Activated naive CD4-positive, alpha-beta T cell treated with anti-CD3 and anti-CD28 coated beads for 36 hours (primary cell): ENCODE results near the gene RAB30. TPM values are rescaled to one million over a fixed set of nuclear protein-coding genes. Genes with fewer than 3 reads are reported as not detected.
A peak's percentile ranks its signal among the peaks of the same experiment; 100 is the strongest.

Source experiments
- CTCF ChIA-PET: fragments of 350-600 bp; sonication (Branson Sonifier 250); formaldehyde crosslinking; loops from one replicate; lab custom pipeline; 2021; ENCODE audit warnings: antibody characterized with exemption; lab: Charles Lee
- DNase-seq: peaks from one replicate; pipeline ENCODE4 v3.0.0-alpha.2; 2020
- H3K27ac Mint-ChIP-seq: one replicate; pipeline ENCODE4 v1.8.0; 2021; ENCODE audit warnings: mild to moderate bottlenecking, mixed read lengths
- H3K27me3 Mint-ChIP-seq: one replicate; pipeline ENCODE4 v1.8.0; 2021; ENCODE audit warnings: low read depth, mixed read lengths
- H3K36me3 Mint-ChIP-seq: one replicate; pipeline ENCODE4 v1.8.0; 2021; ENCODE audit warnings: low read depth, mixed read lengths
- H3K4me1 Mint-ChIP-seq: one replicate; pipeline ENCODE4 v1.8.0; 2021; ENCODE audit warnings: low read depth, mixed read lengths
- H3K4me3 Mint-ChIP-seq: one replicate; pipeline ENCODE4 v1.8.0; 2021; ENCODE audit warnings: mild to moderate bottlenecking, moderate library complexity, mixed read lengths
- H3K9me3 Mint-ChIP-seq: one replicate; pipeline ENCODE4 v1.8.0; 2021; ENCODE audit warnings: mixed read lengths
- intact Hi-C: fragments of 100-400 bp; cut with micrococcal nuclease; formaldehyde crosslinking; loops from one replicate; pipeline ENCODE4 v1.15.1; 2023
- total RNA-seq, 2 experiments: library from RNA; stranded (reverse); gene quantifications; one replicate each; pipeline ENCODE4 v1.2.3, GENCODE V29; 2021

The RAB30 gene
- total RNA-seq, 2 experiments from 2014 or later: 8.8 to 11.1 TPM

DNA sequence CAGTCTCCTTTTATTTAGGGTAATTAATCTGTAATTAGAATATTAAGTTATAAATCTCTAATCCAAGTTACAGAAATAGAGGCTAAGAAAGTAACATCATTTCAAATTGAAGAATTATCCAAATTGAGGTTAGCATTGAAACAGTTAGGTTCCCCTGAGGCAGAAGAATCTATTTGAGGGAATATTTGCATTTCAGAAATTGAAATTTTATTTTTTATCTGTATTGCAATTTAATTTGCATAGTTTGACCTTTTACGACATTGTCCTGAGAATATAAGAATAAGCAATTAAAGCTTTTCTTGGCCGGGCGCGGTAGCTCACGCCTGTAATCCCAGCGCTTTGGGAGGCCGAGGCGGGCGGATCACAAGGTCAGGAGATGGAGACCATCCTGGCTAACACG, 142.6 kb downstream of the RAB30 start:
- H3K27me3 Mint-ChIP-seq: no peaks in the 10 kb centered on the region
- no peaks in the 10 kb centered on the region for H3K9me3 Mint-ChIP-seq
- H3K4me3 Mint-ChIP-seq: no peak overlapping the region
- no peak for DNase-seq
- peaks cover 42% of the 10 kb centered on the region for H3K4me1 Mint-ChIP-seq
- H3K27ac Mint-ChIP-seq: no peak overlapping the region
- CTCF ChIA-PET: interaction anchor here (1.3 kb wide), 1 partner anchor 61 kb away, joined by 7 read pairs; no protein-coding TSS in a partner anchor
- intact Hi-C loops: no loop called here
- H3K36me3 Mint-ChIP-seq: peaks cover 54% of the 10 kb centered on the region

- Mint-ChIP-seq H3K4me1 (peaks cover 33% of the 10 kb centered on the region), H3K36me3 (peaks cover 51% of the 10 kb centered on the region), H3K27ac (no peak overlapping the region), H3K27me3 (no peaks in the 10 kb centered on the region), H3K4me3 (no peak overlapping the region), H3K9me3 (no peaks in the 10 kb centered on the region)
- CTCF ChIA-PET: interaction anchor here (0.7 to 2.1 kb wide), 7 partner anchors 11 to 173 kb away, joined by 3 to 10 read pairs (median 3); no protein-coding TSS in a partner anchor
- peak; percentile 33 for DNase-seq
- intact Hi-C loops: loop anchor here (1.0 to 2.0 kb wide), 4 partner anchors 60 to 323 kb away; no protein-coding TSS in a partner anchor
Observed at GRCh38 chr11:82927264-82927880, 144.3 kb downstream of the RAB30 start.

- Mint-ChIP-seq H3K9me3 (no peaks in the 10 kb centered on the region), H3K4me1 (peaks cover 40% of the 10 kb centered on the region), H3K27me3 (no peaks in the 10 kb centered on the region), H3K36me3 (peaks cover 58% of the 10 kb centered on the region), H3K4me3 (no peak overlapping the region), H3K27ac (no peak overlapping the region)
- intact Hi-C loops: no loop called here
- DNase-seq: no peak
- CTCF ChIA-PET: interaction anchor here (0.6 to 2.5 kb wide), 4 partner anchors 56 to 723 kb away, joined by 3 to 10 read pairs (median 6); no protein-coding TSS in a partner anchor
Observed at GRCh38 chr11:82924522-82925224, 147.0 kb downstream of the RAB30 start.

Other genes starting within 250 kb of the RAB30 start
- 10 to 100 TPM; 23.0 to 23.3 TPM for gene PRCP, start 171.5 kb downstream of the RAB30 start, total RNA-seq
- gene DDIAS, start 170.2 kb downstream of the RAB30 start, total RNA-seq: 10 to 100 TPM; 15.8 to 18.0 TPM
- gene PCF11, start 85.2 kb upstream of the RAB30 start, total RNA-seq: 10 to 100 TPM; 50.3 to 54.1 TPM
- gene ANKRD42, start 121.8 kb upstream of the RAB30 start, total RNA-seq: 1 to 10 TPM; 2.3 to 2.7 TPM
- 10 to 100 TPM; 28.2 to 29.5 TPM for gene CCDC90B, start 214.5 kb upstream of the RAB30 start, total RNA-seq